Measurements from ENCODE around the gene MIPOL1. TPM values are rescaled to one million over a fixed set of nuclear protein-coding genes. Genes with fewer than 3 reads are reported as not detected.

Gene MIPOL1
- total and polyA plus RNA-seq, 2 donors (not counting 3 experiments of a cell fraction or from before 2014, with no cell fraction given) = 3.4 to 33.5 TPM

DNA sequence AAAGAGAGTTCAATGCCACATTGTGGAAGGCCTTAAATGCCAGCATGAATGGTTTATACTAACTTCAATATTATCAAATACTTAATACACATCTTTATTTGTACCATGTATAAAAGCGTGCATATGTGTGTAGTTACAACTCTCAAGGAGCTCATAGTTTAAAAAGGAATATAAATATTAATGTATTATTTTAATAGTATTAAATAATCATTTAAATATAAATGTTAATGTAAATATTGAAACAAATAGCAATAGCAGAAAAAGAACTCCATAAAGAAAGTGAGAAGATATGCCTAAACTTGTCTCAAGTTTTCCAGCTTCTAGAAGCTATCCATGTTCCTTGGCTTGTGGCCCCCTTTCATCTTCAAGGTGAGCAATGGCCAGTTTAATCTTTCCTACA, 215.3 kb downstream of the MIPOL1 start:
- ChIA-PET CTCF (no interaction called here), POLR2A (no interaction called here)
- H3K27me3 ChIP-seq (ENCODE audit: control insufficient read depth in 2 of 2, insufficient read depth in 2 of 2, low read length in 2 of 2) = no peaks in the 10 kb centered on the region
- no peak overlapping the region for H3K4me3 ChIP-seq (replicated peaks in 1 of 3; ENCODE audit: insufficient read depth in 1 of 3, low read depth in 1 of 3, low read length in 3 of 3)
- no peak overlapping the region for H3K4me2 ChIP-seq (ENCODE audit: insufficient read depth, low read length)
- no TSS peak for BruUV-seq (replicated peaks)
- no peaks in the 10 kb centered on the region for H3K9me1 ChIP-seq (replicated peaks; ENCODE audit: control insufficient read depth, extremely low read depth, insufficient read depth, low read length)
- no peak for DNase-seq (ENCODE audit: low read depth, low spot score)
- intact Hi-C loops (cut with micrococcal nuclease) = no loop called here
- H3K4me1 ChIP-seq (ENCODE audit: control insufficient read depth, extremely low read depth, insufficient read depth, low read length) = no peaks in the 10 kb centered on the region
- no peaks in the 10 kb centered on the region for H3K9me3 ChIP-seq (replicated peaks; ENCODE audit: control insufficient read depth, insufficient read depth, low read length)
- FAIRE-seq = no peak
- no peak overlapping the region for H2AFZ ChIP-seq (ENCODE audit: low read depth, low read length)
- no peak overlapping the region for H3K27ac ChIP-seq (ENCODE audit: insufficient read depth, low read depth, low read length)
- H3K79me2 ChIP-seq (ENCODE audit: control insufficient read depth, insufficient read depth, low read length) = no peaks in the 10 kb centered on the region
- no peaks in the 10 kb centered on the region for H4K20me1 ChIP-seq (replicated peaks; ENCODE audit: control insufficient read depth, extremely low read depth, insufficient read depth, low read length)
- TF ChIP-seq FOS (IDR thresholded peaks at IDR 0.05; ENCODE audit: borderline replicate concordance, insufficient read depth, low read length) (no peak), POLR2AphosphoS5 (IDR thresholded peaks at IDR 0.05; ENCODE audit: insufficient read depth, low read depth, low read length) (no peak), MYC (IDR thresholded peaks at IDR 0.05; ENCODE audit: low read depth, low read length) (no peak), POLR2A (IDR thresholded peaks at IDR 0.05; ENCODE audit: low read depth, low read length) (no peak), CTCF (IDR thresholded peaks at IDR 0.05; ENCODE audit: extremely low read depth in 1 of 2, insufficient read depth in 1 of 2, low read depth in 1 of 2, low read length in 2 of 2) (no peak), EZH2 (IDR thresholded peaks at IDR 0.05; ENCODE audit: borderline replicate concordance, low read depth, low read length, severe bottlenecking) (no peak), JUN (IDR thresholded peaks at IDR 0.05; ENCODE audit: borderline replicate concordance, insufficient read depth, insufficient read length, low read depth) (no peak), GATA2 (IDR thresholded peaks at IDR 0.05; ENCODE audit: insufficient read depth, insufficient read length, low read depth, low read length) (no peak)
- TF ChIP-seq, protein P1, sequence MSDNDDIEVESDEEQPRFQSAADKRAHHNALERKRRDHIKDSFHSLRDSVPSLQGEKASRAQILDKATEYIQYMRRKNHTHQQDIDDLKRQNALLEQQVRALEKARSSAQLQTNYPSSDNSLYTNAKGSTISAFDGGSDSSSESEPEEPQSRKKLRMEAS (IDR thresholded peaks at IDR 0.05; ENCODE audit: insufficient read depth, insufficient read length) = no peak
- no peaks in the 10 kb centered on the region for H3K36me3 ChIP-seq (ENCODE audit: control insufficient read depth in 2 of 2, extremely low read depth in 1 of 2, insufficient read depth in 2 of 2, low read length in 2 of 2)
- no peak overlapping the region for H3K9ac ChIP-seq (replicated peaks; ENCODE audit: extremely low read depth, insufficient read depth, low read length)
- dilution Hi-C loops (cut with MboI; ENCODE audit: extremely low pct_ligation_motif_present, low sequenced_read_pairs) = no loop called here
